ENCODE data around the gene CENPW.

CENPW gene

GRCh38 chr6:126339796-126340609 is at the start of gene CENPW:
TSS of gene CENPW (plus strand) at chr6:126340115. CDS start at chr6:126340274, 159 bp downstream.
- DNase-seq (ENCODE audit: low read depth, low spot score): peak; percentile 85

GRCh38 chr6:126293891-126294524 is 45.9 kb upstream of the CENPW start:
- no peak for DNase-seq (ENCODE audit: low read depth, low spot score)

- no peak for DNase-seq (ENCODE audit: low read depth, low spot score)
Measured at GRCh38 chr6:126300126-126300525, 39.8 kb upstream of the CENPW start.

- DNase-seq (ENCODE audit: low read depth, low spot score): no peak
Measured at GRCh38 chr6:126300735-126301134, 39.2 kb upstream of the CENPW start.

GRCh38 chr6:126302191-126302590 is 37.7 kb upstream of the CENPW start:
- DNase-seq (ENCODE audit: low read depth, low spot score): no peak

GRCh38 chr6:126307849-126308248 is 32.1 kb upstream of the CENPW start:
- no peak for DNase-seq (ENCODE audit: low read depth, low spot score)

- no peak for DNase-seq (ENCODE audit: low read depth, low spot score)
Measured at GRCh38 chr6:126308362-126308761, 31.6 kb upstream of the CENPW start.

- DNase-seq (ENCODE audit: low read depth, low spot score): no peak
Measured at GRCh38 chr6:126312013-126312665, 27.8 kb upstream of the CENPW start.

GRCh38 chr6:126313941-126314340 is 26.0 kb upstream of the CENPW start:
- DNase-seq (ENCODE audit: low read depth, low spot score): no peak

GRCh38 chr6:126318797-126319196 is 21.1 kb upstream of the CENPW start:
- no peak for DNase-seq (ENCODE audit: low read depth, low spot score)

GRCh38 chr6:126333729-126334128 is 6.2 kb upstream of the CENPW start:
- DNase-seq (ENCODE audit: low read depth, low spot score): no peak

- DNase-seq (ENCODE audit: low read depth, low spot score): no peak
Measured at GRCh38 chr6:126335210-126335609, 4.7 kb upstream of the CENPW start.

- no peak for DNase-seq (ENCODE audit: low read depth, low spot score)
Measured at GRCh38 chr6:126337323-126337722, 2.6 kb upstream of the CENPW start.

GRCh38 chr6:126341126-126341525 is 1.2 kb downstream of the CENPW start:
- DNase-seq (ENCODE audit: low read depth, low spot score): no peak

GRCh38 chr6:126344181-126344580 is 4.3 kb downstream of the CENPW start:
- DNase-seq (ENCODE audit: low read depth, low spot score): no peak

GRCh38 chr6:126351960-126352359 is 12.0 kb downstream of the CENPW start:
- no peak for DNase-seq (ENCODE audit: low read depth, low spot score)

GRCh38 chr6:126352514-126352913 is 12.6 kb downstream of the CENPW start:
- no peak for DNase-seq (ENCODE audit: low read depth, low spot score)

- no peak for DNase-seq (ENCODE audit: low read depth, low spot score)
Measured at GRCh38 chr6:126356526-126356925, 16.6 kb downstream of the CENPW start.

- DNase-seq (ENCODE audit: low read depth, low spot score): no peak
Measured at GRCh38 chr6:126359936-126360537, 20.1 kb downstream of the CENPW start.

- no peak for DNase-seq (ENCODE audit: low read depth, low spot score)
Measured at GRCh38 chr6:126361832-126362440, 22.0 kb downstream of the CENPW start.

GRCh38 chr6:126367849-126368248 is 27.9 kb downstream of the CENPW start:
- DNase-seq (ENCODE audit: low read depth, low spot score): no peak

GRCh38 chr6:126372626-126373025 is 32.7 kb downstream of the CENPW start:
- DNase-seq (ENCODE audit: low read depth, low spot score): no peak
